ENCODE results near the gene MLLT10. TPM values are rescaled to one million over a fixed set of nuclear protein-coding genes. Genes with fewer than 3 reads are reported as not detected.
"Not testable (repeated sequence)": the region's sequence is repeated elsewhere in the genome, so short reads cannot be mapped to it uniquely, and the experiment has no call there.

MLLT10 gene
- total and polyA plus RNA-seq, 9 of the 15 experiments (the other 6 are each of a cell fraction or from before 2014, with no cell fraction given), result 18.8 to 81.4 (median 64.2) TPM

DNA sequence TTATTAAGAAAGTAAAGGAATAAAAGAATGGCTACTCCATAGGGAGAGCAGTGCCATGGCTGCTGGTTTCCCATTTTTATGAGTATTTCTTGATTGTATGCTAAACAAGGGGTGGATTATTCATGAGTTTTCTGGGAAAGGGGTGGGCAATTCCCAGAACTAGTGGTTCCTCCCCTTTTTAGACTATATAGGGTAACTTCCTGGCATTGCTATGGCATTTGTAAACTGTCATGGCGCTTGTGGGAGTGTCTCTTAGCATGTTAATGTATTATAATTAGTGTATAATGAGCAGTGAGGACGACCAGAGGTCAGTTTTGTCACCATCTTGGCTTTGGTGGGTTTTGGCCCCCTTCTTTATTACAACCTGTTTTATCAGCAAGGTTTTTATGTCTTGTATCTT is 40.5 kb downstream of the MLLT10 start:
- Histone ChIP-seq H3K27ac (ENCODE audit: extremely low read depth, low read depth, low read length) (peak overlapping the region; percentile 65; the same call in 2 of the 3 replicates), H3K79me2 (ENCODE audit: control insufficient read depth, insufficient read depth, low read length) (peaks cover 99% of the 10 kb centered on the region), H3K36me3 (ENCODE audit: control insufficient read depth, insufficient read depth, low read length) (peaks cover 30% of the 10 kb centered on the region)
- H3K4me2 ChIP-seq (ENCODE audit: insufficient read depth, low read length); BruUV-seq (replicated peaks); H3K4me1 ChIP-seq (replicated peaks in 1 of 2; ENCODE audit: control insufficient read depth in 2 of 2, insufficient read depth in 2 of 2, low read length in 2 of 2); H3K9me1 ChIP-seq (ENCODE audit: control insufficient read depth, insufficient read depth, low read length); FAIRE-seq; CTCF ChIA-PET (ENCODE audit: low intra/inter-chr PET ratio); H3K27me3 ChIP-seq (ENCODE audit: control insufficient read depth in 2 of 2, insufficient read depth in 2 of 2, low read length in 2 of 2); H4K20me1 ChIP-seq (replicated peaks; ENCODE audit: control insufficient read depth, insufficient read depth, low read length); POLR2A ChIA-PET; H3K9ac ChIP-seq (ENCODE audit: insufficient read depth in 1 of 2, low read depth in 2 of 2, low read length in 2 of 2); H3K4me3 ChIP-seq; H3K9me3 ChIP-seq (replicated peaks; ENCODE audit: control insufficient read depth, insufficient read depth, low read depth, low read length); intact Hi-C loops (cut with micrococcal nuclease); H2AFZ ChIP-seq (ENCODE audit: low read depth, low read length); in situ Hi-C loops (cut with MboI): not testable (repeated sequence)
- TF ChIP-seq STAT5A (IDR thresholded peaks at IDR 0.05; ENCODE audit: borderline replicate concordance, low read length) (peak; percentile 80; the same call in 1 of the 2 replicates), RFX1 (IDR thresholded peaks at IDR 0.05) (peak; percentile 56), SRF (CRISPR knock-in tag; IDR thresholded peaks at IDR 0.05) (peak in 1 of 2 experiments; percentile 84; a peak in 2 of 4 replicates)
- DNase-seq (ENCODE audit: extremely low read depth in 1 of 4, low spot score in 3 of 4) (peak in 1 of 4 experiments; percentile 32), ATAC-seq (peak; percentile 13; the same call in 1 of the 3 replicates)
- 73% methylated on average over 2 of the region's 2 CpGs for WGBS (ENCODE audit: insufficient coverage, low coverage, missing lambda C conversion rate)

DNA sequence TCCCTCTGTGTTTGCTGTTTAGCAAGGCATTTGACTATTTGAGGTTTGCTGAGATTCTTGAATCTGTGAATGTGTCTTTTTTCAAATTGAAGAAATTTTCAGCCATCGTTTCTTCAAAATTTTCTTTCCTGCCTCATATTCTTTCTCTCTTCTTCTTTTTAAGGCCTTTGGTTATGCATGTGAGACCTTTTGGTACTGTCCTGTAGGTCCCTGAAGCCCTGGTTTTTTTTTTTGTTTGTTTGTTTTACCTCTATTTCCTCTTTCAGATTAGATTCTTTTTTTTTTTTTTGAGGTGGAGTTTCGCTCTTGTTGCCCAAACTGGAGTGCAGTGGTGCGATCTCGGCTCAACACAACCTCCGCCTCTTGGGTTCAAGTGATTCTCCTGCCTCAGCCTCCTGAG is 45.3 kb downstream of the MLLT10 start:
- ATAC-seq, result no peak
- no peak overlapping the region for H3K9ac ChIP-seq (ENCODE audit: insufficient read depth in 1 of 2, low read depth in 2 of 2, low read length in 2 of 2)
- WGBS (ENCODE audit: insufficient coverage, low coverage, missing lambda C conversion rate), result 81% methylated on average over 5 of the region's 5 CpGs
- no peaks in the 10 kb centered on the region for H3K27me3 ChIP-seq (ENCODE audit: control insufficient read depth in 2 of 2, insufficient read depth in 2 of 2, low read length in 2 of 2)
- CTCF ChIA-PET (ENCODE audit: low intra/inter-chr PET ratio), result no interaction called here
- no peaks in the 10 kb centered on the region for H3K9me3 ChIP-seq (replicated peaks; ENCODE audit: control insufficient read depth, insufficient read depth, low read depth, low read length)
- DNase-seq (ENCODE audit: extremely low read depth in 1 of 4, low spot score in 3 of 4), result no peak
- H3K4me2 ChIP-seq (ENCODE audit: insufficient read depth, low read length), result no peak overlapping the region
- no peaks in the 10 kb centered on the region for H3K4me1 ChIP-seq (replicated peaks in 1 of 2; ENCODE audit: control insufficient read depth in 2 of 2, insufficient read depth in 2 of 2, low read length in 2 of 2)
- in situ Hi-C loops (cut with MboI) (no loop called here), intact Hi-C loops (cut with micrococcal nuclease) (no loop called here)
- BruUV-seq (replicated peaks), result no TSS peak
- POLR2A ChIA-PET, result no interaction called here
- no peak overlapping the region for H2AFZ ChIP-seq (ENCODE audit: low read depth, low read length)
- H3K79me2 ChIP-seq (ENCODE audit: control insufficient read depth, insufficient read depth, low read length), result peaks cover 95% of the 10 kb centered on the region
- H3K36me3 ChIP-seq (ENCODE audit: control insufficient read depth, insufficient read depth, low read length), result peaks cover 33% of the 10 kb centered on the region; the same call in 2 of the 3 replicates
- no peaks in the 10 kb centered on the region; the same call in 1 of the 2 replicates for H4K20me1 ChIP-seq (replicated peaks; ENCODE audit: control insufficient read depth, insufficient read depth, low read length)
- no peak for FAIRE-seq
- no peak overlapping the region for H3K4me3 ChIP-seq
- H3K9me1 ChIP-seq (ENCODE audit: control insufficient read depth, insufficient read depth, low read length), result no peaks in the 10 kb centered on the region
- no peak overlapping the region for H3K27ac ChIP-seq (ENCODE audit: extremely low read depth, low read depth, low read length)
- TF ChIP-seq, protein P1, sequence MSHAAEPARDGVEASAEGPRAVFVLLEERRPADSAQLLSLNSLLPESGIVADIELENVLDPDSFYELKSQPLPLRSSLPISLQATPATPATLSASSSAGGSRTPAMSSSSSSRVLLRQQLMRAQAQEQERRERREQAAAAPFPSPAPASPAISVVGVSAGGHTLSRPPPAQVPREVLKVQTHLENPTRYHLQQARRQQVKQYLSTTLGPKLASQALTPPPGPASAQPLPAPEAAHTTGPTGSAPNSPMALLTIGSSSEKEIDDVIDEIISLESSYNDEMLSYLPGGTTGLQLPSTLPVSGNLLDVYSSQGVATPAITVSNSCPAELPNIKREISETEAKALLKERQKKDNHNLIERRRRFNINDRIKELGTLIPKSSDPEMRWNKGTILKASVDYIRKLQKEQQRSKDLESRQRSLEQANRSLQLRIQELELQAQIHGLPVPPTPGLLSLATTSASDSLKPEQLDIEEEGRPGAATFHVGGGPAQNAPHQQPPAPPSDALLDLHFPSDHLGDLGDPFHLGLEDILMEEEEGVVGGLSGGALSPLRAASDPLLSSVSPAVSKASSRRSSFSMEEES (CRISPR knock-in tag; IDR thresholded peaks at IDR 0.05), result no peak
- no peak for TF ChIP-seq KDM4B (IDR thresholded peaks at IDR 0.05; ENCODE audit: borderline replicate concordance in 2 of 2, low read depth in 1 of 2)
- no peak for TF ChIP-seq SAP30 (IDR thresholded peaks at IDR 0.05; ENCODE audit: borderline replicate concordance, insufficient read depth, low read depth, low read length, poor library complexity, severe bottlenecking)
- TF ChIP-seq KDM5B (IDR thresholded peaks at IDR 0.05; ENCODE audit: insufficient replicate concordance, low read depth, low read length), result no peak
- no peak for TF ChIP-seq ZNF140 (CRISPR knock-in tag; IDR thresholded peaks at IDR 0.05)
- TF ChIP-seq SETDB1 (IDR thresholded peaks at IDR 0.05; ENCODE audit: low read length), result no peak
- no peak for TF ChIP-seq MAFF (IDR thresholded peaks at IDR 0.05; ENCODE audit: low read length)
- no peak for TF ChIP-seq HDAC6 (IDR thresholded peaks at IDR 0.05; ENCODE audit: low read depth, low read length)
- TF ChIP-seq ZBTB17 (CRISPR knock-in tag; IDR thresholded peaks at IDR 0.05), result no peak
- TF ChIP-seq CTBP1 (IDR thresholded peaks at IDR 0.05; ENCODE audit: borderline replicate concordance), result no peak
- TF ChIP-seq ZNF143 (CRISPR knock-in tag; IDR thresholded peaks at IDR 0.05), result no peak
- no peak for TF ChIP-seq ZNF561 (CRISPR knock-in tag; conservative IDR thresholded peaks at IDR 0.05)
- TF ChIP-seq FOXJ2 (tag; IDR thresholded peaks at IDR 0.05), result no peak
